Breast epithelium (tissue), 3 donors: ENCODE data around the gene ADAMTS18.

Experiments used
- POLR2A ChIP-seq: fragments of 450-650 bp; IDR thresholded peaks from one replicate; pipeline ENCODE4 v1.6.1; 2016; ENCODE audit warnings: antibody characterized with exemption, mild to moderate bottlenecking, moderate library complexity
- POLR2AphosphoS5 ChIP-seq, 3 donors: sonication (generic); formaldehyde crosslinking; IDR thresholded peaks; one replicate each; pipeline ENCODE4 v1.6.1; 2017; ENCODE audit warnings: antibody characterized with exemption in 3 of 3
- TF ChIP-seq, protein P1 (sequence below), 3 donors: fragments of 450-650 bp; IDR thresholded peaks; one replicate each; pipeline ENCODE4 v1.5.1; 2016 to 2017; ENCODE audit warnings: antibody characterized with exemption in 3 of 3, mild to moderate bottlenecking in 3 of 3, moderate library complexity in 3 of 3

DNA sequence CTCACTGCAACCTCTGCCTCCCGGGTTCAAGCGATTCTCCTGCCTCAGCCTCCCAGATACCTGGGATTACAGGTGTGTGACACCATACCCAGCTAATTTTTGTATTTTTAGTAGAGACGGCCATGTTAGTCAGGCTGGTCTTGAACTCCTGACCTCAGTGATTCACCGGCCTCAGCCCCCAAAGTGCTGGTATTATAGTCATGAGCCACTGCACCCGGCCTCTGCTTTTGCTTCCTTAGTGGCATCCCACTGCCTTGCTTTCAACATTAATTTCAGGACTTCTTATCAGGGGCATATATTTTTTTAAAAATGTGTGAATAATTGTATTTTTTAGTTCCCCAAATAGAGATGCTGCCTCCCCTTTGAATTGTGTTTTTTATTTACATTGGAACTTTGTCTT lies 136.8 kb downstream of the ADAMTS18 start:
- TF ChIP-seq, protein P1, sequence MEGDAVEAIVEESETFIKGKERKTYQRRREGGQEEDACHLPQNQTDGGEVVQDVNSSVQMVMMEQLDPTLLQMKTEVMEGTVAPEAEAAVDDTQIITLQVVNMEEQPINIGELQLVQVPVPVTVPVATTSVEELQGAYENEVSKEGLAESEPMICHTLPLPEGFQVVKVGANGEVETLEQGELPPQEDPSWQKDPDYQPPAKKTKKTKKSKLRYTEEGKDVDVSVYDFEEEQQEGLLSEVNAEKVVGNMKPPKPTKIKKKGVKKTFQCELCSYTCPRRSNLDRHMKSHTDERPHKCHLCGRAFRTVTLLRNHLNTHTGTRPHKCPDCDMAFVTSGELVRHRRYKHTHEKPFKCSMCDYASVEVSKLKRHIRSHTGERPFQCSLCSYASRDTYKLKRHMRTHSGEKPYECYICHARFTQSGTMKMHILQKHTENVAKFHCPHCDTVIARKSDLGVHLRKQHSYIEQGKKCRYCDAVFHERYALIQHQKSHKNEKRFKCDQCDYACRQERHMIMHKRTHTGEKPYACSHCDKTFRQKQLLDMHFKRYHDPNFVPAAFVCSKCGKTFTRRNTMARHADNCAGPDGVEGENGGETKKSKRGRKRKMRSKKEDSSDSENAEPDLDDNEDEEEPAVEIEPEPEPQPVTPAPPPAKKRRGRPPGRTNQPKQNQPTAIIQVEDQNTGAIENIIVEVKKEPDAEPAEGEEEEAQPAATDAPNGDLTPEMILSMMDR (IDR thresholded peaks at IDR 0.05), result no peak
- no peak for TF ChIP-seq POLR2AphosphoS5 (IDR thresholded peaks at IDR 0.05)
- no peak for TF ChIP-seq POLR2A
